HEK293 (cell line): ENCODE measurements around the gene UBFD1.

Source experiments
- CTCF ChIA-PET: fragments of 350-600 bp; formaldehyde crosslinking; extraction: SDS; loops from one replicate; lab custom pipeline; 2021; ENCODE audit warnings: antibody characterized with exemption; lab: Yijun Ruan, JAX
- POLR2A ChIA-PET: fragments of 300-600 bp; formaldehyde crosslinking; extraction: SDS; loops from one replicate; lab custom pipeline; 2020; ENCODE audit warnings: antibody characterized with exemption, inconsistent platforms; lab: Yijun Ruan, JAX
- H3K27ac ChIP-seq: fragments of 200-500 bp; sonication (Bioruptor generic); 2 replicates; pipeline ENCODE4 v1.5.1; 2014; ENCODE audit warnings: low read depth, low read length, control low read depth, inconsistent platforms; ENCODE audit errors: extremely low read depth
- H3K36me3 ChIP-seq, 2 experiments: fragments of 200-500 bp in 1 of 2; sonication (Bioruptor generic) in 1 of 2; 1 replicate in 1 of 2; 2 replicates in 1 of 2; pipeline ENCODE4 v1.5.1; 2014 to 2017; ENCODE audit warnings: inconsistent platforms in 2 of 2, low read length in 2 of 2; ENCODE audit not compliant: control insufficient read depth in 2 of 2, insufficient read depth in 1 of 2
- H3K4me1 ChIP-seq: fragments of 200-500 bp; sonication (Bioruptor generic); 2 replicates; pipeline ENCODE4 v1.5.1; 2014; ENCODE audit warnings: mild to moderate bottlenecking, low read length, inconsistent platforms; ENCODE audit not compliant: control insufficient read depth, insufficient read depth
- H3K4me3 ChIP-seq: 2 replicates; pipeline ENCODE4 v1.5.1; 2011; ENCODE audit warnings: low read depth, mild to moderate bottlenecking, control low read depth, low read length, moderate library complexity
- H3K9me3 ChIP-seq: fragments of 200-500 bp; sonication (Bioruptor generic); 2 replicates; pipeline ENCODE4 v1.5.1; 2014; ENCODE audit warnings: low read depth, low read length, inconsistent platforms; ENCODE audit not compliant: control insufficient read depth, insufficient read depth
- BCL11A ChIP-seq: fragments of 450-650 bp; formaldehyde crosslinking; IDR thresholded peaks from 2 replicates; pipeline ENCODE4 v1.5.1; 2016; ENCODE audit warnings: low read depth, missing biosample characterization, missing genetic modification characterization
- GLIS2 ChIP-seq: fragments of 450-650 bp; formaldehyde crosslinking; IDR thresholded peaks from 2 replicates; pipeline ENCODE4 v1.5.1; 2016; ENCODE audit warnings: missing biosample characterization, missing genetic modification characterization
- HOXC10 ChIP-seq: sonication (generic); formaldehyde crosslinking; IDR thresholded peaks from 2 replicates; pipeline ENCODE4 v1.8.1; 2023; ENCODE audit warnings: mild to moderate bottlenecking, missing genetic modification reagents
- INSM2 ChIP-seq: fragments of 450-650 bp; formaldehyde crosslinking; IDR thresholded peaks from 2 replicates; pipeline ENCODE4 v1.5.1; 2016; ENCODE audit warnings: missing biosample characterization, missing genetic modification characterization
- PATZ1 ChIP-seq: fragments of 450-650 bp; formaldehyde crosslinking; IDR thresholded peaks from 2 replicates; pipeline ENCODE4 v1.5.1; 2016; ENCODE audit warnings: missing biosample characterization, missing genetic modification characterization
- SCRT1 ChIP-seq: fragments of 450-650 bp; formaldehyde crosslinking; IDR thresholded peaks from 2 replicates; pipeline ENCODE4 v1.5.1; 2016; ENCODE audit warnings: missing biosample characterization, missing genetic modification characterization, borderline replicate concordance
- SP2 ChIP-seq: fragments of 450-650 bp; formaldehyde crosslinking; IDR thresholded peaks from 2 replicates; pipeline ENCODE4 v1.5.1; 2016; ENCODE audit warnings: missing biosample characterization, missing genetic modification characterization
- ZBTB11 ChIP-seq: fragments of 450-650 bp; formaldehyde crosslinking; conservative IDR thresholded peaks from 2 replicates; pipeline ENCODE4 v1.5.1; 2016; ENCODE audit warnings: low read depth, missing biosample characterization, missing genetic modification characterization
- ZNF341 ChIP-seq: fragments of 450-650 bp; formaldehyde crosslinking; IDR thresholded peaks from 2 replicates; pipeline ENCODE4; 2016; ENCODE audit warnings: low read depth, missing biosample characterization, missing genetic modification characterization
- ZNF416 ChIP-seq: fragments of 450-650 bp; formaldehyde crosslinking; IDR thresholded peaks from 2 replicates; pipeline ENCODE4 v1.5.1; 2016; ENCODE audit warnings: missing biosample characterization, missing genetic modification characterization
- ZNF48 ChIP-seq: fragments of 450-650 bp; formaldehyde crosslinking; IDR thresholded peaks from 2 replicates; pipeline ENCODE4 v1.5.1; 2016; ENCODE audit warnings: missing biosample characterization, missing genetic modification characterization
- ZNF548 ChIP-seq: fragments of 450-650 bp; formaldehyde crosslinking; IDR thresholded peaks from 2 replicates; pipeline ENCODE4 v1.5.1; 2016; ENCODE audit warnings: missing biosample characterization, missing genetic modification characterization
- ZNF555 ChIP-seq: fragments of 450-650 bp; formaldehyde crosslinking; conservative IDR thresholded peaks from 2 replicates; pipeline ENCODE4 v1.5.1; 2017; ENCODE audit warnings: missing biosample characterization, mild to moderate bottlenecking, missing genetic modification characterization, inconsistent platforms
- ZNF600 ChIP-seq: fragments of 450-650 bp; formaldehyde crosslinking; IDR thresholded peaks from 2 replicates; pipeline ENCODE4 v1.5.1; 2016; ENCODE audit warnings: missing biosample characterization, missing genetic modification characterization
- ZNF629 ChIP-seq: fragments of 450-650 bp; formaldehyde crosslinking; IDR thresholded peaks from 2 replicates; pipeline ENCODE4 v1.5.1; 2017; ENCODE audit warnings: missing biosample characterization, missing genetic modification characterization
- ZNF664 ChIP-seq: fragments of 450-650 bp; formaldehyde crosslinking; IDR thresholded peaks from 2 replicates; pipeline ENCODE4 v1.5.1; 2016; ENCODE audit warnings: missing biosample characterization, missing genetic modification characterization
- ZNF777 ChIP-seq: fragments of 450-650 bp; formaldehyde crosslinking; IDR thresholded peaks from 2 replicates; pipeline ENCODE4 v1.5.1; 2017; ENCODE audit warnings: missing biosample characterization, missing genetic modification characterization, borderline replicate concordance
- ZNF791 ChIP-seq: fragments of 450-650 bp; formaldehyde crosslinking; IDR thresholded peaks from 2 replicates; pipeline ENCODE4 v1.5.1; 2016; ENCODE audit warnings: missing biosample characterization, missing genetic modification characterization
- ZNF837 ChIP-seq: fragments of 450-650 bp; formaldehyde crosslinking; IDR thresholded peaks from 2 replicates; pipeline ENCODE4 v1.5.1; 2016; ENCODE audit warnings: missing biosample characterization, missing genetic modification characterization
- TF ChIP-seq, protein P1 (sequence below): fragments of 450-650 bp; formaldehyde crosslinking; IDR thresholded peaks from 2 replicates; pipeline ENCODE4 v1.5.1; 2017; ENCODE audit warnings: missing biosample characterization, missing genetic modification characterization
- TF ChIP-seq, protein P2 (sequence below): fragments of 450-650 bp; formaldehyde crosslinking; IDR thresholded peaks from 2 replicates; pipeline ENCODE4; 2016; ENCODE audit warnings: missing biosample characterization, missing genetic modification characterization
- TF ChIP-seq, protein P3 (sequence below): fragments of 450-650 bp; formaldehyde crosslinking; IDR thresholded peaks from 2 replicates; pipeline ENCODE4 v1.5.1; 2016; ENCODE audit warnings: missing biosample characterization, missing genetic modification characterization

Gene UBFD1

GRCh38 chr16:23523321-23523720 lies 34.2 kb upstream of the UBFD1 start:
- Histone ChIP-seq H3K4me1 (no peaks in the 10 kb centered on the region), H3K36me3 (peaks cover 0 to 63% of the 10 kb centered on the region in 2 experiments; a peak in 2 of 3 replicates), H3K27ac (no peak overlapping the region), H3K4me3 (no peak overlapping the region), H3K9me3 (no peaks in the 10 kb centered on the region)
- ChIA-PET CTCF (no interaction called here), POLR2A (no interaction called here)
- TF ChIP-seq ZNF555 (tag by site-specific recombination) (no peak), GLIS2 (tag by site-specific recombination) (no peak), ZBTB11 (tag by site-specific recombination) (no peak), INSM2 (tag by site-specific recombination) (no peak), ZNF664 (no peak)
- TF ChIP-seq, protein P1, sequence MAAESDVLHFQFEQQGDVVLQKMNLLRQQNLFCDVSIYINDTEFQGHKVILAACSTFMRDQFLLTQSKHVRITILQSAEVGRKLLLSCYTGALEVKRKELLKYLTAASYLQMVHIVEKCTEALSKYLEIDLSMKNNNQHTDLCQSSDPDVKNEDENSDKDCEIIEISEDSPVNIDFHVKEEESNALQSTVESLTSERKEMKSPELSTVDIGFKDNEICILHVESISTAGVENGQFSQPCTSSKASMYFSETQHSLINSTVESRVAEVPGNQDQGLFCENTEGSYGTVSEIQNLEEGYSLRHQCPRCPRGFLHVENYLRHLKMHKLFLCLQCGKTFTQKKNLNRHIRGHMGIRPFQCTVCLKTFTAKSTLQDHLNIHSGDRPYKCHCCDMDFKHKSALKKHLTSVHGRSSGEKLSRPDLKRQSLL (tag by site-specific recombination), result no peak

- CTCF ChIA-PET, result no interaction called here
- no peaks in the 10 kb centered on the region for H3K9me3 ChIP-seq
- H3K36me3 ChIP-seq, result peaks cover 3 to 68% of the 10 kb centered on the region in 2 experiments; a peak in 2 of 3 replicates
- no peak overlapping the region for H3K4me3 ChIP-seq
- TF ChIP-seq ZNF341 (tag by site-specific recombination) (no peak), SCRT1 (tag by site-specific recombination) (no peak), BCL11A (tag by site-specific recombination) (no peak), ZNF416 (tag by site-specific recombination) (no peak), ZNF791 (tag by site-specific recombination) (no peak), PATZ1 (tag by site-specific recombination) (no peak), ZNF837 (tag by site-specific recombination) (no peak), ZNF600 (tag by site-specific recombination) (no peak), ZNF629 (no peak), ZNF777 (tag by site-specific recombination) (no peak), HOXC10 (CRISPR knock-in tag) (no peak), ZNF48 (no peak), SP2 (tag by site-specific recombination) (no peak), ZNF548 (tag by site-specific recombination) (no peak)
- TF ChIP-seq, protein P2, sequence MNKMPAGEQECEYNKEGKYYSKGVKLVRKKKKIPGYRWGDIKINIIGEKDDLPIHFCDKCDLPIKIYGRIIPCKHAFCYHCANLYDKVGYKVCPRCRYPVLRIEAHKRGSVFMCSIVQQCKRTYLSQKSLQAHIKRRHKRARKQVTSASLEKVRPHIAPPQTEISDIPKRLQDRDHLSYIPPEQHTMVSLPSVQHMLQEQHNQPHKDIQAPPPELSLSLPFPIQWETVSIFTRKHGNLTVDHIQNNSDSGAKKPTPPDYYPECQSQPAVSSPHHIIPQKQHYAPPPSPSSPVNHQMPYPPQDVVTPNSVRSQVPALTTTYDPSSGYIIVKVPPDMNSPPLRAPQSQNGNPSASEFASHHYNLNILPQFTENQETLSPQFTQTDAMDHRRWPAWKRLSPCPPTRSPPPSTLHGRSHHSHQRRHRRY (tag by site-specific recombination), result no peak
- TF ChIP-seq, protein P3, sequence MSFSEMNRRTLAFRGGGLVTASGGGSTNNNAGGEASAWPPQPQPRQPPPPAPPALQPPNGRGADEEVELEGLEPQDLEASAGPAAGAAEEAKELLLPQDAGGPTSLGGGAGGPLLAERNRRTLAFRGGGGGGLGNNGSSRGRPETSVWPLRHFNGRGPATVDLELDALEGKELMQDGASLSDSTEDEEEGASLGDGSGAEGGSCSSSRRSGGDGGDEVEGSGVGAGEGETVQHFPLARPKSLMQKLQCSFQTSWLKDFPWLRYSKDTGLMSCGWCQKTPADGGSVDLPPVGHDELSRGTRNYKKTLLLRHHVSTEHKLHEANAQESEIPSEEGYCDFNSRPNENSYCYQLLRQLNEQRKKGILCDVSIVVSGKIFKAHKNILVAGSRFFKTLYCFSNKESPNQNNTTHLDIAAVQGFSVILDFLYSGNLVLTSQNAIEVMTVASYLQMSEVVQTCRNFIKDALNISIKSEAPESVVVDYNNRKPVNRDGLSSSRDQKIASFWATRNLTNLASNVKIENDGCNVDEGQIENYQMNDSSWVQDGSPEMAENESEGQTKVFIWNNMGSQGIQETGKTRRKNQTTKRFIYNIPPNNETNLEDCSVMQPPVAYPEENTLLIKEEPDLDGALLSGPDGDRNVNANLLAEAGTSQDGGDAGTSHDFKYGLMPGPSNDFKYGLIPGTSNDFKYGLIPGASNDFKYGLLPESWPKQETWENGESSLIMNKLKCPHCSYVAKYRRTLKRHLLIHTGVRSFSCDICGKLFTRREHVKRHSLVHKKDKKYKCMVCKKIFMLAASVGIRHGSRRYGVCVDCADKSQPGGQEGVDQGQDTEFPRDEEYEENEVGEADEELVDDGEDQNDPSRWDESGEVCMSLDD (tag by site-specific recombination), result no peak
- TF ChIP-seq, all 188 proteins: peak for 0
- no peak overlapping the region for H3K27ac ChIP-seq
- POLR2A ChIA-PET, result no interaction called here
- H3K4me1 ChIP-seq, result no peaks in the 10 kb centered on the region
Observed at GRCh38 chr16:23523876-23524385, 33.6 kb upstream of the UBFD1 start.
